CD4-positive, alpha-beta T cell treated with Interferon gamma for 1 hour (primary cell): Measurements from ENCODE around the gene ANKRD45.
"Not testable (repeated sequence)": the region's sequence is repeated elsewhere in the genome, so short reads cannot be mapped to it uniquely, and the experiment has no call there.

Source experiments
- DNase-seq: peaks from one replicate; pipeline ENCODE4 v3.0.0-alpha.2; 2020

Gene ANKRD45

DNA sequence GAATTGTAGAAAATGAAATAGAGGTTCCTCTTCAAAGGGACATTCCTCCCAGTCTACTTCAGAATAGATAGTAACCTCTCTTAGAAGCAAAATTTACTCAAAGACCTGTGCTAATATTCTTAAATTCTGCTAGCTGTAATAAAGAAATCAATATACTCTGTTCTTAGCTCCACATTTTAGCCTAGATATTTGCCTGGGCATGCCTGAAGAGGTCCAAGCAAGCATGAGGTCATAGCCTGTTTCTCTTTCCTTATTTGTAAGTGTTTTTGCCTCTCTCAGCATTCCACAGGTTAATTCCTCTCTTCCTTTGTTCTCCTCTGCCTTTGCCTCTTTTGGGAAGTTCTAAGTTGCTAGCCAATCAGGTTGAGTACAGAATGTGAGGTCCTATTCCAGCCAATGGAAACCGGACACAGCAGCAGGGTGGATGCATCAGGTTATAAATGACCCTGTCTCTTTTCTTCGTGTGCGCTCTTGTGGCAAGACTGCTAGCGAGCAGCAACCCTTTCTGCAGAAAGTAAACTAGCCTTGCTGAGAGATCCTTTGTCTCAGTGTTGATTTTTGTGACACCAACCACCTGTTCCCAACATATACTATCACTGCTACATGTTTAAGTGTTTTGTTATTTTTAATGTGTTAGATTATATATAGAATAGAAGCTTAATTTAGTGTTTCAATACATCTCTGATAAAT, 27.1 kb downstream of the ANKRD45 start:
- DNase-seq = not testable (repeated sequence)

DNA sequence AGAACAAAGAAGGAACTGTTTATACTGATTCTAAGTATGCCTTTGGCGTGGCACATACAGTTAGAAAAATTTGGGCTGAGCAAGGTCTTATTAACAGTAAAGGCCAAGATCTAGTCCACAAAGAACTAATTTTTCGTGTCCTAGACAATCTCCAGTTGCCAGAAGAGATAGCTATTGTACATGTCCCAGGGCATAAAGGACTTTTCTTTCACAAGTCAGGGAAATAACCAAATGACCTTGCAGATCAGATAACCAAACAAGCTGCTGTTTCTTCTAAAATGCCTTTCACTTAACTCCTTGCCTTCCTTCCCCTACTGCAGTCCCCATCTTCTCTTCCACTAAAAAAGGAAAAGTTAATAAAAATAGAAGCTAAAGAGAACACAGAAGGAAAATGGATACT, 30.5 kb downstream of the ANKRD45 start:
- no peak for DNase-seq

DNA sequence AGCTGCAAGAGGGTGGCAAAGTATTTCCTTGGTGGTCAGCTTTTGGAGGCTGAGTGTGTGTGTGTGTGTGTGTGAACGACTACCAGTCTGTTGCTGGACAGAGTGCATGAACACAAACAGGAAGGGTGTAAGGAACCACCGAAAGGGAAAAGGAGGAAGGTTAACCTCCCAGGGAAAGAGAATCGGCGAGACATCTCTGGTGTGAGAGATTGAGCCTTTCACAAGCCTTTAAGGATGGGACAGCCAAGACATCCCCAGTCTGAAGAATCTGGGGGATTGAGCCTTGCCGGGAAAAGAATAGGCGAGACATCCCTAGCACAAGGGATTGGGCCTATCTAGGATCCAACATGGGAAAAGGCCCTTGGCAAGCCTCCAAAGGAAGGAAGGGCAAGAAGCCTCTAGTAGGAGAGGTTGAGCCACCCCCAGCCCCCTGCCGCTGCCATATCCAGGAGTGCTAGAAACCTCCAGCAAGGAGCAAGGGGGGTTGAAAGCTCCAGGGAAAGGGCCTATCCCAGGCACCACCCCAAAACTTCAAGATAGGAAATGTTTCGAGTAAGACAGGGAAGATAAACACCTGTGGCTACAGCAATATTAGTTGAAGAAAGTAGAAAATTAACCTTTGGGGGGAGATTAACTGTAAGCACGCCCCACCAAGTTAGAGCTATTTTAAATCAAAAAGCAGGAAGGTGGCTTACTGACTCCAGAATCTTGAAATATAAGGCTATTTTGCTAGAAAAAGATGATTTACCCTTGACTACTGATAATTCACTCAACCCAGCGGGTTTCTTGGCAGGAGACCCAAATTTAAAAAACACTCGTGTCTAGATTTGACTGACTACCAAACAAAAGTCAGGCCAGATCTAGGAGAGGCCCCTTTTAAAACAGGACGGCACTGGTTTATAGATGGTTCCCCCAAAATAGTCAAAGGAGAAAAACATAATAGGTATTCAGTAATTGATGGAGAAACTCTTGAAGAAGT, 31.3 kb downstream of the ANKRD45 start:
- no peak for DNase-seq

DNA sequence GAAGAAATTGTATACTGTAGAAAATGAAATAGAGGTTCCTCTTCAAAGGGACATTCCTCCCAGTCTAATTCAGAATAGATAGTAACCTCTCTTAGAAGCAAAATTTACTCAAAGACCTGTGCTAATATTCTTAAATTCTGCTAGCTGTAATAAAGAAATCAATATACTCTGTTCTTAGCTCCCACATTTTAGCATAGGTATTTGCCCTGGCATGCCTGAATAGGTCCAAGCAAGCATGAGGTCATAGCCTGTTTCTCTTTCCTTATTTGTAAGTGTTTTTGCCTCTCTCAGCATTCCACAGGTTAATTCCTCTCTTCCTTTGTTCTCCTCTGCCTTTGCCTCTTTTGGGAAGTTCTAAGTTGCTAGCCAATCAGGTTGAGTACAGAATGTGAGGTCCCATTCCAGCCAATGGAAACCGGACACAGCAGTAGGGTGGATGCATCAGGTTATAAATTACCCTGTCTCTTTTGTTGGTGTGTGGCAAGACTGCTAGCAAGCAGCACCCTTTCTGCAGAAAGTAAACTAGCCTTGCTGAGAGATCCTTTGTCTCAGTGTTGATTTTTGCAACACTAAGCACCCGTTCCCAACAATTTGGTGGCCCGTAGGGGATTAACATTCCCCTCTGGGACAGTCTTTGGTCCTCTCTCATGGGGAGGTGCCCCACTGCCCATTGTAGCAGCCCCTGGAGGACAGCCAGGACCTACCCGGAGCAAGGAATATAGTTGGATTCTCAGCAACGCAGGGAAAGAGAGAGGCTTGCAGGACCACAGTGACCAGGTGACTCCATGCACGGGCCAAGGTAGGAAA, 32.2 kb downstream of the ANKRD45 start:
- not testable (repeated sequence) for DNase-seq

DNA sequence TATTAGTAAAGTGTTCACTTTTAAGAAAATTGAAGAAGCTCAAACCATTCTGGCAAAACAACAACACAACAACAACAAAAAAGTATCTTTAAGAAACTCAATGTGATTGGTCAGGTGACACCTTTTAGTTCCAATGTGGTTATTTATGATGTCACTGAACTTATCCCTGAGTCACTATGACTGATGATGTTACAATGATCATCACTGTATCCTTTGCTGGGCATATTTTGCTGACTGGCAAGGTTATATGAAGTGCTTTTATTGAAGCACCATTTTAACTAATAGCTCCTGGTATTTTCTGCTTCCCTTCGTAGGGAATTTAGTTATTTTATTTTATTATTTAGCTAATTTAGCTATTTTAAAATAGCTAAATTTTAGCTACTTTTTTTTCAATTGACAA, 34.5 kb downstream of the ANKRD45 start, which contains the start of gene TEX50:
Gene TEX50 (plus strand): TSS at position 223 of the 400 bp plus-strand sequence. CDS start 184 bp downstream, outside the sequence.
- no peak for DNase-seq

DNA sequence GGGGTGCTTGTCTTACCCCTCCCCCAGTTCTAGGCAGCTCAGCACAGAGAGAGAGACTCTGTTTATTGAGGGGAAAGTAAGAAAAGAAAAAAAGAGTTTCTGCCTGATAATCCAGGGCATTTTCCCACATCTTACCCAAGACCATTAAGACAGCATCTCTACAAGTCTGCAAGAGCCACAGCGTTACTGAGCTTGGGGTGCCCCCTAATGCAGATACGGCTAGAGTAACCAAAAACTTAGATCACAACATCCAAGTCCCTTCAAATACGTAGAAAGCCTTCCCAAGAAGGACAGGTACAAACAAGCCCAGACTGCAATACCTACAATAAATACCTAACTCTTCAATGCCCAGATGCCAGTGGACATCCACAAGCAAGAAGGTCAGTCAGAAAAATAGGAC, 40.8 kb downstream of the ANKRD45 start:
- DNase-seq = no peak

DNA sequence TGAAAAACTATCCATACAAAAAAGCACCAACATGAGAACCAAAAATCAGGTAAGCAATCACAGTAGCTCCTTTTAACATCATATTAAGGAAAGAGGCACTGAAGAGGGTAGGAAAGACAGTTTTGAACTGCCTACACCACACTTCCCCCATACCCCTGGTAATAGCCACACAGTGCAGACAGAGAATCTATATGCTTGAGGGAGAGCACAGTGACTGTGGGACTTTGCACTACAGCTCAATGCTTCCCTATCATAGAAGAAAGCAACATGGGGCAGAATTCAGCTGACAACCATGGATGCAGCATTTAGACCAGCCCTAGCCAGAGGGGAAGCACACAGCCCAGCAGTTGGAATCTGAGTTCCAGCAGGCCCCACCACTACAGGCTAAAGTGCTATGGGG, 42.4 kb downstream of the ANKRD45 start:
- no peak for DNase-seq

DNA sequence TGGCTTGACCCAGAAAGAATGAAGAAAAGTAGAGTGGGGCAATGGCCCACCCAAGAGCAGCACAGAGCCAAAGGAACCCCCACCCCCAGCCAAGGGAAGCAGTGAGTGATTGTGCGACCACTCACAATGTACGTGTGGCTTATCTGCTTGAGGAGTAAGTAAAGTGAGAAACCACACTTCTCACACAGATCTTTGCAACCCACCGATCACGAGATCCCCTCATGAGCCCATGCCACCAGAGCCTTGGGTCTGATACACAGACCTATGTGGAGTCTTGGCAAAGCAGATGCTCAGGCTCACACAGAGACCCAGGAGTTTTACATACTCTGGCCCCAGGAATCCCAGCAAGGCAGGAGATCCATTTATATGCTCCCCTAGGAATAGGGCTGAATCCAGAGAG, 52.8 kb downstream of the ANKRD45 start:
- no peak for DNase-seq

DNA sequence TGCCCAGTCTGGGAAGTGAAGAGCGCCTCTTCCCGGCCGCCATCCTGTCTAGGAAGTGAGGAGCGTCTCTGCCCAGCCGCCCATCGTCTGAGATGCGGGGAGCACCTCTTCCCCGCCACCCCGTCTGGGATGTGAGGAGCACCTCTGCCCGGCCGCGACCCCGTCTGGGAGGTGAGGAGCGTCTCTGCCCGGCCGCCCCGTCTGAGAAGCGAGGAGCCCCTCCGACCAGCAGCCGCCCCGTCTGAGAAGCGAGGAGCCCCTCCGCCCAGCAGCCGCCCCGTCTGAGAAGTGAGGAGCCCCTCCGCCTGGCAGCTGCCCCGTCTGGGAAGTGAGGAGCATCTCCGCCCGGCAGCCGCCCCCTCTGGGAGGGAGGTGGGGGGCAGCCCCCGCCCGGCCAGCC, 56.6 kb downstream of the ANKRD45 start:
- not testable (repeated sequence) for DNase-seq

DNA sequence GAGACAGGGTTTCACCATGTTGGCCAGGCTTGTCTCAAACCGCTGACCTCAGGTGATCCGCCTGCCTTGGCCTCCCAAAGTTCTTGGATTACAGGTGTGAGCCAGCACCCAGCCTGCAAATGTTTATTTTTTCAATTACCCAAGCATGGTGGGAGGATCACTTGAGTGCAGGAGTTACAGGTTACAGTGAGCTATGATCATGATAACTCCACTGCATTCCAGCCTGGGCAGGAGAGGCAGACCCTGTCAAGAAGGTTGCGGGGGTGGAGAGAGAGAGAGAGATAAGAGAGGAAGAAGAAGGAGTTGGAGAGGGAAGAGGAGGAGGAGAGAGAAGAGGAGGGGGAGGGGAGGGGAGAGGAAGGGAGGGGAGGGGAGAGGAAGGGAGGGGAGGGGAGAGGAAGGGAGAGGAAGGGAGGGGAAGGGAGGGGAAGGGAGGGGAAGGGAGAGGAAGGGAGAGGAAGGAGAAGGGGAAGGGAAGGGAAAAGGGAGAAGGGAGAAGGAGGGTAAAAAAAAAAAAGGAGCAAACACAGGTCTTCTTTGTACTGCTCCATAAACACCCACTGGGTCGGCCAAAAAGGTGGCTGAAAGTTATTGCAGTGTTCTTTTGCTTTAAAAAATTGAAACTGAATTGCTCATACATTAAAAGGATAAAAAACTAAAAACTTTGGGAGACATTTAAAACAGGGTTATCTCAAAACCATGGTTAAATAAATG, 61.0 kb downstream of the ANKRD45 start:
- DNase-seq = no peak

DNA sequence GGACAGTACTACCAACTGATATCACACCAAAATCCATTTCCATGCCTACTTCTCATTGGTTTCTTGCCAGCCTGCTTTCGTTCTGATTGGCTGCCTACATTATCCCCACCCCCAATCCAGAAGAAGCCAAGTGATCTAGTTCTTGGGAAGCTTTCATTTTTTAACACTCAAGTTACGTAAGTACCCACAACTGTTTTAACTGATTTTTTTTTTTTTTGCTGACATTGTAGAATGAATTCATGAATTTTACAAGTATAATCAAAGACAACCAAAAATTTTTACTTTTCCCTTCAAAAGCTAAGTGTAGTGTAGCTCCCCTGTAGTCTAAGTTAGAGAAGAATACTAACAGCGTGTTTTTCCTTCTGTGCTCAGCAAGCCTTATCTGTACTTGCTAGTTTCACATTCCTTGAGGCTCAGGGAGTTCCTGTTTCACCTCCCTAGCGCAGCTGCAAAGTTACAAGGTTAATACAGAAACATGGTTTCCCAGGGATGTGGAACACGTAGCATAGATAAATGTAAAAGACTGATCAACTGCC, 66.5 kb downstream of the ANKRD45 start, which contains the start of gene SLC9C2:
Gene SLC9C2 (minus strand): TSS at position 17 of the 536 bp plus-strand sequence. CDS start 1,296 bp downstream, outside the sequence.
- DNase-seq = no peak

DNA sequence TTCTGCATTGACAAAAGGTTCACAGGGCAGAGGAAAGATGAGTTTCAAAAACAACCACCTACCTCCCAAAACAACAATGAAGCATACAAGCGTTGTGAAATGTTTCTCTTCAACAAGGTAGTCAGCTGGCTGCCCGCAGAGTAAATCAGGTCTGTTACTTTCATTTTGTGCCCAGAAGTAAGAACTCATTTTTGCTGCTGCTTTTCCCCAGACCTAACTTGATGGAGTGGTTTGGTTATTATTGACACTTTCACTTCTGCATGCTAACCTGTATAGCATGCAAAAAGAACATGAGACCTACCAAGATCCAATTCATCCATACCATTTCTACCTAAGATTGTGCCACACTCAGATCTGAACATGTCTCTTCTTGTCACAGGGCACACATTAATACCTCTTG, 68.1 kb downstream of the ANKRD45 start:
- no peak for DNase-seq

DNA sequence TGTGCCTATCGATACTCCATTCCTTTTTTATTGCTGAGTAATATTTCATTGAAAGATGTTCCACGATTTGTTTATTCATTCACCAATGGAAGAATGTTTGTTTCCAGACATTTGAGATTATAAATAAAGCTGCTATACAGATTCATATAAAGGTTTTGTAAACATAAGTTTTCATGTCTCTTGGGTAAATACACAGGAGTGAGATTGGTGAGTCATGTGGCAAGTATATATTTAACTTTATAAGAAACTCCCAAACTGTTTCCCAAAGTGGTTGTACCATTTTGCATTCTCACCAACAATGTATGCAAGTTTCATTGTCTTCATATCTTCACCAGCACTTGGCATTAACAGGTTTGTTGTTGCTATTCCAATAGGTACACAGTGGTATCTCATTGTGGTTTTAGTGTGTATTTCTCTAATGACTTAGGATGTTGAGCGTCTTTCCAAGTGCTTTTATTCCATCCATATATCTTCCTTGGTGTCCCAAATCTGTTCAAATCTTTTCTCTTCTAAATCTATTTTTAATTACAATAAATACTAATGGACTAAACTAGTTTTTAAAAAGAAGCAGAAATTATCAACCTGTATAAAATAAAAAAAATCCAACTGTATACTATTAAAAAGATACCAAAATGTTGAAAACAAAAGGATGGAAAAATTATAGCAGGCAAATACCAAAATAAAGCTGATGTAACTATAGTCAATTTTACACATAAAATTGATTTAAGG, 73.4 kb downstream of the ANKRD45 start:
- no peak for DNase-seq

DNA sequence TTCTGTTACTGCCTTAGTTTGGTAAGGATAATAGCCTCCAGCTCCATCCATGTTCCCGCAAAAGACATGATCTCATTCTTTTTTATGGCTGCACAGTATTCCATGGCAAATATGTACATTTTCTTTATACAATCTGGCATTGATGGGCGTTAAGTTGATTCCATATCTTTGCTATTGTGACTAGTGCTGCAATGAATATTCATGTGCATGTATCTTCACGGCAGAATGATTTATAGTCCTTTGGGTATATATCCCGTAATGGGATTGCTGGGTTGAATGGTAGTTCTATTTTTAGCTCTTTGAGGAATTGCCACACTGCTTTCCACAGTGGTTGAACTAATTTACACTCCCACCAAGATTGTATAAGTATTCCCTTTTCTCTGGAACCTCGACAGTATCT, 78.5 kb downstream of the ANKRD45 start:
- not testable (repeated sequence) for DNase-seq

DNA sequence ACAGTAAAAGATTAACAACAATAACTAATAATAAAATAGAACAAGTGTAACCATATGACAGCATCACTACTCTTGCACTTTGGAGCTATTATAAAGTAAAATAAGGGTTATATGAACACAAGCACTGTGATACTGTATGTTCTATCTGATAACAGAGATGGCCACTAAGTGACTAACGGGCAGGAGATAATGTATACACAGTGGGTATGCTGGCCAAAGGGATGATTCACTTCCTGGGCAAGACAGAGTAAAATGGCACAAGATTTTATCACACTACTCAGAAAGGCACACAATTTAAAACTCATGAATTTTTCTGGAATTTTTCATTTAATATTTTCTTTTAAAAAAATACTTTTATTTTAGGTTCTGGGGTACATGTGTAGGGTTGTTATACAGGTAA, 79.1 kb downstream of the ANKRD45 start:
- DNase-seq = no peak

DNA sequence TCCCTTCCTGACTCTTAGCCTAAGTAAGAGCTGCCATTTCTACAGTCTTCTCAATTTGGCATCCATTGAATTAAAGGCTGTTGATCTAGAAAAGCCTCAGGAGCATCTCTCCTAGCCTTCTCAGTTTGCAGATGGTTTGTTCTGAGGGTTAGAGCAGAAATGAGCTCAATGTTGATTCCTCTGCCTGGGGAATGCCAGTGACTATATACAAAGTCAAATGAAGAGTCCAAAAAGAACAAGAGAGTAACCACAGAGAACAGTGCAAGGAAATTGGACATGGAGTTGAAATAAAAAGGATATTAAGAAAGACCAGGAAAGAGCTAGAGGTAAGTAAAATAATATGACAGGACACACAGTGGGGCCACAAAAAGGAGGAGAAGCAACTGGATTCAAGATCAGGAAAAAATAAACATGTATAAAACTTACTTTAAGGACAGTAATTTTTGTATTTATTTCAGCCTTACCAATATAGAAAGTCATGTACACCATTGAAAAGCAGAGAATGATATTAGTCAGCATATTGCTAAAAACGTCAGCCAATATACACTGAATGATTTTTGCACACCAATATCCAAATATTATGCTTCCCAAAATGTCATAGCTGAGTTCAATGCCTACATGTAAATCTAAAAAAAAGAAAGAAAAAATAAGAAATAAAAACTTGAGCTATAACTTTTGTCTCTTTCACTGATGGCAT, 88.1 kb downstream of the ANKRD45 start:
- DNase-seq = no peak

DNA sequence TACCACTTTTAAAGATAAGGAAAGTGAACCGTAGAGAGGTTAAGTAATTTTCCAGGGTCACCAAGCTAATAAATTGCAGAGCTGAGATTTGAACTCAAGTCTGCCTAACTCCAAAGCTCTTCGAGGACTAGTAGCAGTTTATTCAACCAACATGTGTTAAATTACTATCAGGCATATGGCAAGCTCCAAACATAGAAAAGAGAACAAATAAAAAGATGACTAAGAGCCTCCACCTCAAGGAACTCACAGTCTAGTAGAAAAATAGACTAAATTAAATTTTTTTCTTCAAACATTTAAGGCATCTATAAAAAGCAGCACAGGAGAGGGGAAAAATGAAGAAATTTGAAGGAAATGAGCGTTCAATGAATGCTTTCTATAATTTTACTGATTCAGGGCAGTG, 89.0 kb downstream of the ANKRD45 start:
- no peak for DNase-seq

DNA sequence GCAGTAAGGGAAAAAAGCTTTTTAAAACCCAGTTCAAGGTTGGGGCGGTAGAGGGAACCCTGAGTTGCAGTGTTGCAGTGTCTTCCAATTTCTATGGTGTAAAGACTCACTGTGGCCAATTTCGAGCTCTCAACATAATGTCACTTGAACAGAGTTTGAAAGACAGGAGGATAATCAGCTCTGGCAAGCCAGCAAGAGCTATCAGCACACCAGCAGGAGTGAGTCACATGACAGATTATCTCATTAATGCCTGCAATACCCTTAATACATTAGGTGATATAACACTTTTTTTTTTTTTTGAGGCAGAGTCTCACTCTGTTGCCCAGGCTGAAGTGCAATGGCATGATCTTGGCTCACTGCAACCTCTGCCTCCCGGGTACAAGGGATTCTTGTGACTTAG, 89.6 kb downstream of the ANKRD45 start:
- no peak for DNase-seq

DNA sequence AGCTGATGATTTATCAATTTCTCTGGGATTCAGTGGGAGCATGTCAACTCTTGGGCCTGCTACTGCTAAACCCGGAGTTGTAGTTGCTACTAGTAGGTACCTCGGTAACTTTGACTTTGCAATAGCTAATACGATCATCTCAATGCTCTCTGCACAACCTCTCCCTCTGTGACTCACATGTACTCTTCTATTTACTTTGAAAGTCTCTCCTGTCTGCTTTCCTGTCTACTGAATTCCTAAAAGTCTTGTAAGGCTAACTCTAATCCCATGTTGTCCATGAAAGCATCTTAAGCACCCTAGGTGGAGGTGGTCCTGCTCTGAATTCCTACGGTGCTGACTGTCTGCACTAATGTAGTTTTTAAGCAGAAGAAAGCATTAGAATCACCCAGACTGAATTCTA, 96.1 kb downstream of the ANKRD45 start:
- DNase-seq = no peak

DNA sequence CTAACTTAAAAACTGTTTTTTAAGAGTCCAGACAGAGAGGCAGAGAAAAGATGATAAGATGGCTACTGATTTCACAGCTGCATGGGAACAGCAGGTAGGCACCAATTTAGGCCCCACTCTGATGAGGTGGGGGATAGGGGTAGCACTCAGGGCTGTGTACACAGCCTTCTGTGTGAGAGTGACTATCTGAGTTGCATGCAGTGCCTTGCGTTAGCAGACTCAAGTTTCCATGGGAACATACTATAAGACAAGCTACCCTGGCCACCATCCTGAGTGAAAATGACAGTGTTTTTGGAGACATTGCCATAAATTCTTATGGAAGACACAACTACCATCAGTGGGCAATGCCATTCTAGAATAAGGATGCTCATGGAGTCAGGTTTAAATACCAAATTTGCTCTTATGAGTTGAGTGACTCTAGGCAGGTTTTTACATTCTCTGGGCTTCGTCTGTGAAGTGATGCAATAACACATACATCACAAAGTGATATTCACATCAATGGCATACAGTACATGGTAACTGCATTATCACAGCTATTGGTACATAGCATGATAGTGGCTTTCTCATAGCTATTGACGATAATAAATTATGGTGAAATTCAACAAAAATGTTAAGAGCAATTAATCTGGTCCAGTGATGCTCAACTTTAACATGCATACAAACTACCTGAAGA, 97.3 kb downstream of the ANKRD45 start:
- no peak for DNase-seq
